CD4-positive, alpha-beta T cell (primary cell): ENCODE data around the gene DDX4. TPM values are rescaled to one million over a fixed set of nuclear protein-coding genes. Genes with fewer than 3 reads are reported as not detected.

Experiments used
- ATAC-seq: fragments of 200-7000 bp; cut with Tn5 transposase; one replicate; pipeline ENCODE4 v1.10.0; 2022; ENCODE audit warnings: mild to moderate bottlenecking; ENCODE audit not compliant: poor library complexity
- CTCF ChIA-PET: fragments of 350-600 bp; sonication (Branson Sonifier 250); formaldehyde crosslinking; loops from one replicate; lab custom pipeline; 2021; ENCODE audit warnings: antibody characterized with exemption, inconsistent platforms; lab: Charles Lee
- POLR2A ChIA-PET: fragments of 350-600 bp; sonication (Branson Sonifier 250); formaldehyde crosslinking; loops from one replicate; lab custom pipeline; 2021; ENCODE audit warnings: antibody characterized with exemption, inconsistent platforms; lab: Charles Lee
- DNase-seq, 14 experiments: peaks; one replicate each; pipeline ENCODE4 v3.0.0-alpha.2; 2013 to 2020; ENCODE audit warnings: mixed read lengths in 2 of 14
- H3K27ac ChIP-seq, 2 donors: one replicate each; pipeline versions ENCODE4 v1.5.1 to v1.7.0; 2013; ENCODE audit warnings: low read length in 2 of 2, low read depth in 1 of 2, mild to moderate bottlenecking in 1 of 2
- H3K27me3 ChIP-seq, 2 experiments: 1 replicate in 1 of 2; 2 replicates in 1 of 2; pipeline versions ENCODE4 v1.6.1 to v1.7.0; 2013; ENCODE audit warnings: low read length in 2 of 2, control low read depth in 1 of 2, mild to moderate bottlenecking in 1 of 2, moderate library complexity in 1 of 2; ENCODE audit not compliant: insufficient read depth in 2 of 2, control insufficient read depth in 1 of 2
- H3K36me3 ChIP-seq: one replicate; pipeline ENCODE4 v1.6.1; 2013; ENCODE audit warnings: low read length, control low read depth; ENCODE audit not compliant: insufficient read depth
- H3K4me1 ChIP-seq: one replicate; pipeline ENCODE4 v1.6.1; 2013; ENCODE audit warnings: low read length, control low read depth; ENCODE audit not compliant: insufficient read depth
- H3K4me3 ChIP-seq: one replicate; pipeline ENCODE4 v1.5.1; 2013; ENCODE audit warnings: mild to moderate bottlenecking, low read length, moderate library complexity
- H3K9me3 ChIP-seq, 2 experiments: 1 replicate in 1 of 2; 2 replicates in 1 of 2; pipeline versions ENCODE4 v1.6.1 to v1.7.0; 2013; ENCODE audit warnings: low read length in 2 of 2, mild to moderate bottlenecking in 2 of 2, control low read depth in 1 of 2, moderate library complexity in 1 of 2; ENCODE audit not compliant: control insufficient read depth in 1 of 2, insufficient read depth in 1 of 2
- H3K27ac Mint-ChIP-seq: one replicate; pipeline ENCODE4 v1.8.0; 2020; ENCODE audit warnings: mixed read lengths
- H3K27me3 Mint-ChIP-seq: one replicate; pipeline ENCODE4 v1.8.0; 2021; ENCODE audit warnings: mixed read lengths
- H3K36me3 Mint-ChIP-seq: one replicate; pipeline ENCODE4 v1.8.0; 2021; ENCODE audit warnings: low read depth, mixed read lengths
- H3K4me1 Mint-ChIP-seq: one replicate; pipeline ENCODE4 v1.8.0; 2021; ENCODE audit warnings: low read depth, mixed read lengths
- H3K4me3 Mint-ChIP-seq: one replicate; pipeline ENCODE4 v1.8.0; 2020; ENCODE audit warnings: mild to moderate bottlenecking, mixed read lengths
- H3K9me3 Mint-ChIP-seq: one replicate; pipeline ENCODE4 v1.8.0; 2020; ENCODE audit warnings: mixed read lengths
- CTCF ChIP-seq: fragments of 200-600 bp; IDR thresholded peaks from one replicate; pipeline ENCODE4 v1.8.0; 2022; ENCODE audit warnings: antibody characterized with exemption, mild to moderate bottlenecking
- intact Hi-C, 2 experiments: fragments of 100-400 bp; cut with DNase I in 1 of 2; cut with micrococcal nuclease in 1 of 2; formaldehyde crosslinking; loops; one replicate each; pipeline versions ENCODE4 v1.15.1 to v1.9.0; 2023 to 2025; cut with DNase I, micrococcal nuclease
- total RNA-seq, 174 experiments: library from RNA in 2 of 174; stranded (reverse) in 2 of 174; gene quantifications; one replicate each; pipeline ENCODE4 v1.2.3 and lab custom pipeline; 2021 to 2026

Gene DDX4
- total RNA-seq, 2 experiments from 2014 or later, result not detected

DNA sequence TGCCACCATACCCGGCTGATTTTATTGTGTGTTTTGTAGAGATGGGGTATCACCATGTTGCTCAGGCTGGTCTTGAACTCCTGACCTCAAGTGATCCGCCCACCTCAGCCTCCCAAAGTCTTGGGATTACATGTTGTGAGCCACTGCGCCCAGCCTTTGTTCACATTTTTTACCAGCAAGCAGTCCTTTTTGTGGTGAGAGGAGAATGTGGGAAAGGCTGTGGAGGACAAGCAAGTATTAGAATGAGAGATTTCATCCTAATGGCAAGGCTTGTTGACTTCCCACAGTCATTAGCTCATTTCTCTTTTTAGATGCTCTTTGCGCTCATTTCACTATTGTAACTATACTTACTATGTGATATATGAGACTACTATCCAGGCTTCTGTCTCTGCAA lies 119.4 kb downstream of the DDX4 start:
- POLR2A ChIA-PET, result no interaction called here
- Mint-ChIP-seq H3K4me3 (no peak overlapping the region), H3K4me1 (peaks cover 32% of the 10 kb centered on the region), H3K36me3 (no peaks in the 10 kb centered on the region), H3K9me3 (no peaks in the 10 kb centered on the region), H3K27ac (no peak overlapping the region), H3K27me3 (no peaks in the 10 kb centered on the region)
- Histone ChIP-seq H3K4me1 (peaks cover 26% of the 10 kb centered on the region), H3K27me3 (no peaks in the 10 kb centered on the region), H3K9me3 (no peaks in the 10 kb centered on the region), H3K4me3 (no peak overlapping the region), H3K27ac (no peak overlapping the region), H3K36me3 (no peaks in the 10 kb centered on the region)
- TF ChIP-seq CTCF, result no peak
- CTCF ChIA-PET, result no interaction called here
- no peak for DNase-seq
- ATAC-seq, result no peak
- intact Hi-C loops, result no loop called here

- no peak for ATAC-seq
- intact Hi-C loops, result no loop called here
- CTCF ChIA-PET, result no interaction called here
Observed at GRCh38 chr5:55858104-55858503, 120.2 kb downstream of the DDX4 start.

DNA sequence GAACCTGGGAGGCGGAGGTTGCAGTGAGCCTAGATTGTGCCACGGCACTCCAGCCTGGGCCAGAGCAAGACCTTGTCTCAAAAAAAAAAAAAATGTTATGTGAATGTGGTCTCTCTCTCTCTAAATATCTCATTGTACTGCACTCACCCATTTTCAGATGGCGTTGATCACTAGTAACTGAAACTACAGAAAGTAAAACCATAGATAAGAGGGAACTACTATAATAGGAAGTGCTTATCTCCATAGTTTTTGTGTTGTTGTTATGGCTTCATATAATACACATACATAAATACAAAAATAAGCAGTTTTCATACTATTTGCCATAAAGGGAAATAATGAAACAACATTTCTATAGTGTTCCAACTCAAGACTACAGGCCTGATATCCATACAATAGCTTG lies 122.4 kb downstream of the DDX4 start:
- Histone ChIP-seq H3K4me1 (peaks cover 25% of the 10 kb centered on the region), H3K9me3 (no peaks in the 10 kb centered on the region), H3K36me3 (no peaks in the 10 kb centered on the region), H3K4me3 (no peak overlapping the region), H3K27me3 (no peaks in the 10 kb centered on the region), H3K27ac (no peak overlapping the region)
- Mint-ChIP-seq H3K27me3 (no peaks in the 10 kb centered on the region), H3K4me1 (peaks cover 26% of the 10 kb centered on the region), H3K4me3 (no peak overlapping the region), H3K9me3 (no peaks in the 10 kb centered on the region), H3K27ac (no peak overlapping the region), H3K36me3 (no peaks in the 10 kb centered on the region)
- ATAC-seq (no peak), DNase-seq (no peak)
- no peak for TF ChIP-seq CTCF
- CTCF ChIA-PET, result interaction anchor here (0.6 kb wide), 1 partner anchor 26 kb away, joined by 4 read pairs; no protein-coding TSS in a partner anchor
- intact Hi-C loops, result no loop called here
- POLR2A ChIA-PET, result no interaction called here

More at GRCh38 chr5:55858104-55858503, 120.2 kb downstream of the DDX4 start:
- Mint-ChIP-seq H3K27ac (no peak overlapping the region), H3K9me3 (no peaks in the 10 kb centered on the region), H3K27me3 (no peaks in the 10 kb centered on the region), H3K4me3 (no peak overlapping the region), H3K36me3 (no peaks in the 10 kb centered on the region), H3K4me1 (peaks cover 32% of the 10 kb centered on the region)
- TF ChIP-seq CTCF, result no peak
- Histone ChIP-seq H3K4me1 (peaks cover 26% of the 10 kb centered on the region), H3K36me3 (no peaks in the 10 kb centered on the region), H3K4me3 (no peak overlapping the region), H3K27me3 (no peaks in the 10 kb centered on the region), H3K27ac (no peak overlapping the region), H3K9me3 (no peaks in the 10 kb centered on the region)
- POLR2A ChIA-PET, result no interaction called here
- no peak for DNase-seq
